ENCODE results near the gene GRIN3A.

Gene GRIN3A

DNA sequence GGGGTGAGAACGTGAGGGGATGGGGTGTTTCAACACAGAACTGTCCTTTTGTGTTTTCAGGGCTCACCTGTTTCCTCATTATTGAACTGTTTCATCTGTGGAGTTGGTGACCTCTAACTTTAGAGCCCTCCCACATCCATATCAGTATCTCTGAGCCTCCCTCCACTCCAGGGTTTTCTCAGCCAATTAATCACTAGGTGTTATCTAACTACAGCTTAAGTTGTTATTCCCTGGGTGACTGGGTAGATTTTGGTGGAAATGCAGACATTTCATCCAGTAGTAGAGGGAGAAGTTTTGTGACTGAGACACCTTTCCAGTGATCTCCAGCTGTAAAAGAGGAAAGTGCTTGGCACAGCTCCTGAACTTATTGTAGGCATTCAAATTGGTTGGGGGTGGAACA, 167.3 kb downstream of the GRIN3A start:
- no peak overlapping the region for H4K91ac ChIP-seq (ENCODE audit: low read depth, low read length, poor library complexity)
- no peak for DNase-seq (ENCODE audit: low spot score)
- no peak overlapping the region for H3K14ac ChIP-seq (ENCODE audit: low read length)
- H3K18ac ChIP-seq (ENCODE audit: low read length): no peak overlapping the region
- H3K4me3 ChIP-seq (ENCODE audit: low read length in 2 of 2): no peak overlapping the region
- no peak overlapping the region for H2BK5ac ChIP-seq (ENCODE audit: low read length)
- H3K36me3 ChIP-seq (replicated peaks in 1 of 2; ENCODE audit: control insufficient read depth in 2 of 2, insufficient read depth in 2 of 2, low read length in 2 of 2): peaks cover 2 to 34% of the 10 kb centered on the region in 2 donors
- WGBS, 2 donors (ENCODE audit: extremely low coverage in 2 of 2, insufficient read length in 2 of 2, insufficient replicate concordance in 1 of 2): no CpG with 5 or more reads among the region's 1 CpG
- no peaks in the 10 kb centered on the region for H3K9me3 ChIP-seq (replicated peaks in 1 of 2; ENCODE audit: control insufficient read depth in 2 of 2, insufficient read depth in 1 of 2, low read depth in 1 of 2, low read length in 2 of 2)
- no peak overlapping the region for H3K4ac ChIP-seq (ENCODE audit: low read length)
- H3K23ac ChIP-seq (ENCODE audit: low read depth, low read length, poor library complexity): no peak overlapping the region
- H2AK5ac ChIP-seq (ENCODE audit: low read depth, low read length): no peak overlapping the region
- H4K8ac ChIP-seq (ENCODE audit: low read depth, low read length): no peak overlapping the region
- H2BK15ac ChIP-seq (ENCODE audit: low read length): no peak overlapping the region
- H3K27me3 ChIP-seq (ENCODE audit: control insufficient read depth in 3 of 3, insufficient read depth in 3 of 3, low read depth in 1 of 3, low read length in 3 of 3): no peaks in the 10 kb centered on the region
- no peak overlapping the region for H2BK120ac ChIP-seq (ENCODE audit: low read depth, low read length)
- no peak overlapping the region for H3K27ac ChIP-seq (replicated peaks; ENCODE audit: low read length)
- no peaks in the 10 kb centered on the region for H3K79me1 ChIP-seq (ENCODE audit: low read depth, low read length)
- H2AFZ ChIP-seq (ENCODE audit: low read length): no peak overlapping the region
- H2BK12ac ChIP-seq (ENCODE audit: low read length): no peak overlapping the region
- H3K9ac ChIP-seq (ENCODE audit: low read depth, low read length, poor library complexity): no peak overlapping the region
- H3K4me1 ChIP-seq (ENCODE audit: control insufficient read depth in 2 of 2, insufficient read depth in 1 of 2, low read depth in 1 of 2, low read length in 2 of 2): peaks cover 1 to 5% of the 10 kb centered on the region in 2 donors
- no peak overlapping the region for H3K4me2 ChIP-seq (ENCODE audit: insufficient read depth, low read length, poor library complexity, severe bottlenecking)

DNA sequence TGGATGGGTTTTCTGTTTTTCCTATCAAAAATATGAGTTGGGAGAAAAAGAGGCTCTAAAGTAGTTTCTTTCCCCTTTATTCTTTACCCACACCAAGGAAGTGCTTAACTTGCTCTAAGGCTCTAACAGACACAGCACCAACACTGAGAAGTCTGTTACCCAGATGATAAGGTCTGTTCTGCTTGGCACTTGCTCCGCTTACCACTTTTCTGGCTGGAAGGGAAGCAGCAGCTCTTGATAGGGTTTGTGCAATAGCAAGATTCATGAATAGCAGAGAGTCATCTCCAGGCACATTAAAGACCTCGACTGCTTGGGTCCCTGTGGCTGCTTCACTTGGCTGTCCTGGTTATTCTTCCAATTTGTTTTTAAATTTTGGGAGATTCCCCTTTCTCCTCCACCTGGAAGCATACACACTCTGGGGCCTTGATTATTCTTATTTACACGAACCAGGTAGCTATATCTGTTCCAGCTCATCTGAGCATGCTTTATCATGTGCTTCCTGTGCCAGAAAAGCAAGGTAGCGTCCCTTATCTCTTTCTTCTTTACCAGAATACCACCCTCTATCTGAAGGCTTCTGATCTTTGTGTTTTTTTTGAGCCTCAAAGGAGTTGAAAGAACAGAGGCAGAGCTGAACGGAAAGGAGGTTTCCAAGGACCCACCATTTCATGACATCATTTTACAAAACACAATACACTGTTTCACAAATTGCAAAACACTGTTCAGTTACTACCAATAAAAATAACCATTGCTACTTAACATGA, 168.5 kb downstream of the GRIN3A start:
- Histone ChIP-seq H3K36me3 (replicated peaks in 1 of 2; ENCODE audit: control insufficient read depth in 2 of 2, insufficient read depth in 2 of 2, low read length in 2 of 2) (peaks cover 2 to 46% of the 10 kb centered on the region in 2 donors), H3K4me2 (ENCODE audit: insufficient read depth, low read length, poor library complexity, severe bottlenecking) (no peak overlapping the region), H2AK5ac (ENCODE audit: low read depth, low read length) (no peak overlapping the region), H3K9ac (ENCODE audit: low read depth, low read length, poor library complexity) (no peak overlapping the region), H2BK120ac (ENCODE audit: low read depth, low read length) (no peak overlapping the region), H2BK15ac (ENCODE audit: low read length) (no peak overlapping the region), H3K9me3 (replicated peaks in 1 of 2; ENCODE audit: control insufficient read depth in 2 of 2, insufficient read depth in 1 of 2, low read depth in 1 of 2, low read length in 2 of 2) (no peaks in the 10 kb centered on the region), H3K4me3 (ENCODE audit: low read length in 2 of 2) (no peak overlapping the region), H4K8ac (ENCODE audit: low read depth, low read length) (no peak overlapping the region), H3K4ac (ENCODE audit: low read length) (no peak overlapping the region), H3K14ac (ENCODE audit: low read length) (no peak overlapping the region), H3K23ac (ENCODE audit: low read depth, low read length, poor library complexity) (no peak overlapping the region), H2BK12ac (ENCODE audit: low read length) (no peak overlapping the region), H3K18ac (ENCODE audit: low read length) (no peak overlapping the region), H3K4me1 (ENCODE audit: control insufficient read depth in 2 of 2, insufficient read depth in 1 of 2, low read depth in 1 of 2, low read length in 2 of 2) (peaks cover 1 to 5% of the 10 kb centered on the region in 2 donors), H3K79me1 (ENCODE audit: low read depth, low read length) (no peaks in the 10 kb centered on the region), H3K27ac (replicated peaks; ENCODE audit: low read length) (no peak overlapping the region), H4K91ac (ENCODE audit: low read depth, low read length, poor library complexity) (no peak overlapping the region), H3K27me3 (ENCODE audit: control insufficient read depth in 3 of 3, insufficient read depth in 3 of 3, low read depth in 1 of 3, low read length in 3 of 3) (no peaks in the 10 kb centered on the region), H2AFZ (ENCODE audit: low read length) (no peak overlapping the region), H2BK5ac (ENCODE audit: low read length) (no peak overlapping the region)
- DNase-seq (ENCODE audit: low spot score): no peak
- WGBS, 2 donors (ENCODE audit: extremely low coverage in 2 of 2, insufficient read length in 2 of 2, insufficient replicate concordance in 1 of 2): no CpG with 5 or more reads among the region's 5 CpGs

DNA sequence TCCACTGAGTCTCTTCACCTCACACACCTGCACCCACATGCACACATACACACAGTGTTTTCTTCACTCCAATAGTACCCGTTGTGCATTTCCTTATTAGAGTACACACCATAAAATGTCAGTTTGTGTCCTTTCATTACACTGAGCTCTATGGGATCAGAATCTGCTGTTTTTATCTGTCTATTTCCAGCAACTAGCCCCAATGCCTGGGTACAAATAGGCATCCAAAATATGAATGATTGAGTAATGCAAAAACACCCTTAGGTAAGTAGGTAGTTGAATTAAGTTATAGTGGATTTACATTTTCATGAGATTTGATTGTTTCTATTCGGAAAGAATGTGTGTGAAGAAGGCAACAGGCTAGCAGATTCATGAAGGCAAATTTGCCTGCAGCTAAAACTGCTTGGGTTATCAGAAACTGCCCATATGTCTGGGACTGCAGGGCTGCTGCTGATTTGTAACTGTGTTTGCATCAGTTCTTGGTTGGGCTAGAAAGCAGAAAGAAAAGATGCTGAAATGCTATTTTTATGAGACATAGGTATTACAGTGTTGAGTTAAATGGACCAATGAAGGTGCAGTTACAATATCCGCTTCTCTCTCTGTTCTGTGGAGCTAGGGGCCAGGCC, 170.6 kb downstream of the GRIN3A start:
- Histone ChIP-seq H3K9ac (ENCODE audit: low read depth, low read length, poor library complexity) (no peak overlapping the region), H2BK12ac (ENCODE audit: low read length) (no peak overlapping the region), H3K27me3 (ENCODE audit: control insufficient read depth in 3 of 3, insufficient read depth in 3 of 3, low read depth in 1 of 3, low read length in 3 of 3) (no peaks in the 10 kb centered on the region), H3K27ac (replicated peaks; ENCODE audit: low read length) (no peak overlapping the region), H4K8ac (ENCODE audit: low read depth, low read length) (no peak overlapping the region), H3K9me3 (replicated peaks in 1 of 2; ENCODE audit: control insufficient read depth in 2 of 2, insufficient read depth in 1 of 2, low read depth in 1 of 2, low read length in 2 of 2) (no peaks in the 10 kb centered on the region), H3K4me1 (ENCODE audit: control insufficient read depth in 2 of 2, insufficient read depth in 1 of 2, low read depth in 1 of 2, low read length in 2 of 2) (peaks cover under 1 to 5% of the 10 kb centered on the region in 2 donors), H2AFZ (ENCODE audit: low read length) (no peak overlapping the region), H2BK5ac (ENCODE audit: low read length) (no peak overlapping the region), H3K79me1 (ENCODE audit: low read depth, low read length) (no peaks in the 10 kb centered on the region), H3K23ac (ENCODE audit: low read depth, low read length, poor library complexity) (no peak overlapping the region), H3K18ac (ENCODE audit: low read length) (no peak overlapping the region), H2BK120ac (ENCODE audit: low read depth, low read length) (no peak overlapping the region), H3K14ac (ENCODE audit: low read length) (no peak overlapping the region), H3K4me3 (ENCODE audit: low read length in 2 of 2) (no peak overlapping the region), H4K91ac (ENCODE audit: low read depth, low read length, poor library complexity) (no peak overlapping the region), H2AK5ac (ENCODE audit: low read depth, low read length) (no peak overlapping the region), H3K4me2 (ENCODE audit: insufficient read depth, low read length, poor library complexity, severe bottlenecking) (no peak overlapping the region), H3K4ac (ENCODE audit: low read length) (no peak overlapping the region), H3K36me3 (replicated peaks in 1 of 2; ENCODE audit: control insufficient read depth in 2 of 2, insufficient read depth in 2 of 2, low read length in 2 of 2) (peaks cover 7 to 66% of the 10 kb centered on the region in 2 donors), H2BK15ac (ENCODE audit: low read length) (no peak overlapping the region)
- WGBS, 2 donors (ENCODE audit: extremely low coverage in 2 of 2, insufficient read length in 2 of 2, insufficient replicate concordance in 1 of 2): no CpG with 5 or more reads among the region's 3 CpGs
- DNase-seq (ENCODE audit: low spot score): no peak

GRCh38 chr9:101566904-101567724, 171.3 kb downstream of the GRIN3A start:
- H3K4ac ChIP-seq (ENCODE audit: low read length): no peak overlapping the region
- H3K18ac ChIP-seq (ENCODE audit: low read length): no peak overlapping the region
- no peak overlapping the region for H2BK12ac ChIP-seq (ENCODE audit: low read length)
- H4K8ac ChIP-seq (ENCODE audit: low read depth, low read length): no peak overlapping the region
- H3K27me3 ChIP-seq (ENCODE audit: control insufficient read depth in 3 of 3, insufficient read depth in 3 of 3, low read depth in 1 of 3, low read length in 3 of 3): no peaks in the 10 kb centered on the region
- no peak overlapping the region for H3K23ac ChIP-seq (ENCODE audit: low read depth, low read length, poor library complexity)
- no peak overlapping the region for H2BK5ac ChIP-seq (ENCODE audit: low read length)
- H3K36me3 ChIP-seq (replicated peaks in 1 of 2; ENCODE audit: control insufficient read depth in 2 of 2, insufficient read depth in 2 of 2, low read length in 2 of 2): peaks cover 8 to 73% of the 10 kb centered on the region in 2 donors
- H3K9ac ChIP-seq (ENCODE audit: low read depth, low read length, poor library complexity): no peak overlapping the region
- H3K27ac ChIP-seq (replicated peaks; ENCODE audit: low read length): no peak overlapping the region
- H2AFZ ChIP-seq (ENCODE audit: low read length): no peak overlapping the region
- DNase-seq (ENCODE audit: low spot score): no peak
- no peak overlapping the region for H3K14ac ChIP-seq (ENCODE audit: low read length)
- no peak overlapping the region for H3K4me3 ChIP-seq (ENCODE audit: low read length in 2 of 2)
- H4K91ac ChIP-seq (ENCODE audit: low read depth, low read length, poor library complexity): no peak overlapping the region
- no CpG with 5 or more reads among the region's 5 CpGs for WGBS, 2 donors (ENCODE audit: extremely low coverage in 2 of 2, insufficient read length in 2 of 2, insufficient replicate concordance in 1 of 2)
- no peak overlapping the region for H2BK15ac ChIP-seq (ENCODE audit: low read length)
- no peak overlapping the region for H2BK120ac ChIP-seq (ENCODE audit: low read depth, low read length)
- no peaks in the 10 kb centered on the region for H3K9me3 ChIP-seq (replicated peaks in 1 of 2; ENCODE audit: control insufficient read depth in 2 of 2, insufficient read depth in 1 of 2, low read depth in 1 of 2, low read length in 2 of 2)
- no peak overlapping the region for H3K4me2 ChIP-seq (ENCODE audit: insufficient read depth, low read length, poor library complexity, severe bottlenecking)
- no peak overlapping the region for H2AK5ac ChIP-seq (ENCODE audit: low read depth, low read length)
- H3K4me1 ChIP-seq (ENCODE audit: control insufficient read depth in 2 of 2, insufficient read depth in 1 of 2, low read depth in 1 of 2, low read length in 2 of 2): peaks cover 0 to 2% of the 10 kb centered on the region in 2 donors
- no peaks in the 10 kb centered on the region for H3K79me1 ChIP-seq (ENCODE audit: low read depth, low read length)

Measured in neuronal stem cell (in vitro differentiated cells).